ENCODE data around the gene BABAM2.

Gene BABAM2

DNA sequence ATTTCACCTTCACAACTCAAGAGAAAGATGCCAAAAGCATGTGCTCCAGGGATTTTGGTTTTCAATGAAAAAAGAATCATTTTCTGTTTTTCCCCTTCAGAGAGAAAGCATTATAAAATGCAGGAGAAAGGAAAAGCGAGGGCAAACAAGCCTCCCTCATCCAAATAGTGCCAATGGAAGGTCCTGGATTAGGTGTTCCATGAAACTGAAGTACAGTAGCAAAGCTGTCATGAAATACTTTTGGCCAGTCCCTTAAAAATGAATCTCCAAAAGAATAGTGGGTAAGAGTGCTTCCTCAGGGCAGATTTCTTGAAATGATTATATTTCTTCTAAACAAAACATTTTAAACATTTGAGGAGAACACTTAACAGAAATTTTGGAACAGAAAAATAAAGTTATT lies 320.0 kb downstream of the BABAM2 start:
- Histone ChIP-seq H3K27me3 (ENCODE audit: low read depth, low read length) (no peaks in the 10 kb centered on the region), H3K4me3 (ENCODE audit: low read depth in 1 of 2, low read length in 2 of 2) (no peak overlapping the region), H3K27ac (ENCODE audit: low read length) (no peak overlapping the region), H3K4me1 (ENCODE audit: control insufficient read depth in 1 of 2, insufficient read depth in 2 of 2, low read length in 2 of 2) (peaks cover 0 to 4% of the 10 kb centered on the region in 2 donors), H3K36me3 (ENCODE audit: control insufficient read depth in 1 of 2, insufficient read depth in 2 of 2, low read length in 2 of 2) (no peaks in the 10 kb centered on the region), H3K9me3 (ENCODE audit: control insufficient read depth in 1 of 2, low read length in 2 of 2) (no peaks in the 10 kb centered on the region)

DNA sequence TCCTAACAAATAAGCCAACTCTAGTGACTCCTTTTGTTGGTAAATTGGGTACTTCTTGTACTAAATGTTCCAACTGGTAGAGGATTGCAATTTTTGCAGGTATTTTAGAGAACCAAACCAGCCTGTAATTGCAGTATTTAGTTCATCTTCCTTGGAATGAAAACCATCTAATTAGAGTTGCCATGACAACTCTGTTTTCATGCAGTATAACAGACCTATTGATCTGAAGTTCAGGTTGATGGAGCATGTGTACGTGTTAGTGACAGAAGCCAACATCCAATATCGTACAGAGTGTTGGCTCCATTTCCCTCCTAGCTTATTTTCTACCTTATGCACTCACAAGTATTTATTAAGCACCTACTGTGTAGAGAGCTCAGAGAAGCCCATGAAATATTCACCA lies 325.8 kb downstream of the BABAM2 start:
- Histone ChIP-seq H3K36me3 (ENCODE audit: control insufficient read depth in 1 of 2, insufficient read depth in 2 of 2, low read length in 2 of 2) (no peaks in the 10 kb centered on the region), H3K27me3 (ENCODE audit: low read depth, low read length) (no peaks in the 10 kb centered on the region), H3K9me3 (ENCODE audit: control insufficient read depth in 1 of 2, low read length in 2 of 2) (no peaks in the 10 kb centered on the region), H3K27ac (ENCODE audit: low read length) (no peak overlapping the region), H3K4me3 (ENCODE audit: low read depth in 1 of 2, low read length in 2 of 2) (no peak overlapping the region), H3K4me1 (ENCODE audit: control insufficient read depth in 1 of 2, insufficient read depth in 2 of 2, low read length in 2 of 2) (no peaks in the 10 kb centered on the region)

DNA sequence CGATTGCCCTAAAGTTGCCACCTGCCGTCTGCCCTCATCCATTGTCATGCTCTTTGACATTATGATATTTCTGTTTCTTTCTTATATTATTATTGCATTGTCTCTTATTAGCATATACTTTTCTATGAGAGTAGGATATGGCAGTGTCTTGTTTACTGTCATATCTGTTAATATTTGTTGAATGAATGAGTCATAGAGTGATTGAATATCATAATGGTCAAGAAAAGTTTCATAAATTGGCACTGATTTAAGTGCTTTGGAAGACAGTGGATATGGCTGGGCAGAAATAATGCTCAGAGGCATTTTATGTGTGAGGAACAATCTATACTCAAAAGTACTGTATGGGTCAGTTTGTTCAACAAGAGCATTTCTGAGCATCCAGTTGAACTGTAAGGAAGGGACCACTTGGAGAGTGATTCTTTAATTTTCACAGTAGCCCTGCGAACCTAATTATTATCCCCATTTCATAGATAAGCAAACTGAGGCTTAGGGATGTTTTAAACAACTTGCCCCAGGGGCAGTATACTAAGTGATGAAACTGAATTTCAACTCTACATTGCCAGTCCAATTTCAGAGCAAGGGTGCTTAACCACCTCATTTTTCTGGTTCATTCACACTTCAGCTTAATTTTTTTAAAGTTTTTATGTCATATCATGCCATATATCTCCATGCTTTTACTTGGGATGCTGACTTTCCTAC lies 326.7 kb downstream of the BABAM2 start:
- Histone ChIP-seq H3K4me1 (ENCODE audit: control insufficient read depth in 1 of 2, insufficient read depth in 2 of 2, low read length in 2 of 2) (no peaks in the 10 kb centered on the region), H3K36me3 (ENCODE audit: control insufficient read depth in 1 of 2, insufficient read depth in 2 of 2, low read length in 2 of 2) (no peaks in the 10 kb centered on the region), H3K4me3 (ENCODE audit: low read depth in 1 of 2, low read length in 2 of 2) (no peak overlapping the region), H3K27me3 (ENCODE audit: low read depth, low read length) (no peaks in the 10 kb centered on the region), H3K27ac (ENCODE audit: low read length) (no peak overlapping the region), H3K9me3 (ENCODE audit: control insufficient read depth in 1 of 2, low read length in 2 of 2) (no peaks in the 10 kb centered on the region)

DNA sequence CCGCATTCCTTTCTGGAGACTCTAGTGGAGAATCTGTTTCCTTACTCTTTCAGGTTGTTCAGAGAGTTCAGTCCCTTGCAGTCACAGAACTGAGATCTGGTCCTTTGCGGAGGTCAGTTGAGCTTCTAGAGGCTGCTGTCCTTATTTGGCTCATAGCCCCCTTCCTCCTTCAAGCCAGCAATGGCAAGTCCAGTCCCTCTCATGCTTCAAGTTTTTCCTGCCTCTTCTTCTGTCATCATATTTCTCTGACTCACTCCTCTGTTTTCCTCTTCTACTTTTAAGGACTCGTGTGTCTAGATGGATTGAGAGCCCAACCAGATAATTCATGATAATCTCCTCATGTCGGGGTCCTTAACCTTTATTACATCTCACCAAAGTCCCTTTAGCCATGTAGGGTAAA lies 328.6 kb downstream of the BABAM2 start:
- H3K4me1 ChIP-seq (ENCODE audit: control insufficient read depth in 1 of 2, insufficient read depth in 2 of 2, low read length in 2 of 2), result no peaks in the 10 kb centered on the region
- no peaks in the 10 kb centered on the region for H3K9me3 ChIP-seq (ENCODE audit: control insufficient read depth in 1 of 2, low read length in 2 of 2)
- no peaks in the 10 kb centered on the region for H3K27me3 ChIP-seq (ENCODE audit: low read depth, low read length)

DNA sequence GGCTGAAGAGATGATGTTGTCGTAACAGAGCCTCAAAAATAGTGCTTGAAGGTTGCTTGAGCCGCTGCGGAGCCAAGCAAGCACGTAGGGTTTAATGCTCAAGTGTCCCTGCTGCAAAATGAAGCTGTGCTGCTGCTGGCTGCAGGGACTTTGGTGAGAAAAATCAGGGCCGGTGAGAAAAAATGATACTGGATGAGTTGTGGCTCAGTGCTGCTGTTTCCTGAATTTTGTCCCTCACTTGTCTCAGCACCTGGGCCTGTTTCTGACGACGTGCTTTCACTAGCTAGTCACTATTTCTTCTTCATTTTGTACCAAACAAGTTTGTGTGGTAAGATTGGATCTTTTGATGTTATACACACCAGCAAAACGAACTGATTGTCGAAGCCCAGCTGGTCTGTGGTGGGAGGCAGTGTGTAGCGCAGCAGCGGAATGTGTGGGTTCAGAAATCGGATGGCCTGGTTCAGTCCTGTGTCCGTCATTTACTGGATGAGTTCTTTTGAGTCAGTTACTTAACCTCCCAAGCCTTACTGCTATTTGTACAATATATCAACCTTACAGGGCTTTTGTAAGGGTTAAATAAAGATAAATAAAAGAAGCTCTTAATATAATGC lies 329.3 kb downstream of the BABAM2 start:
- Histone ChIP-seq H3K27ac (ENCODE audit: low read length) (no peak overlapping the region), H3K4me3 (ENCODE audit: low read depth in 1 of 2, low read length in 2 of 2) (no peak overlapping the region), H3K36me3 (ENCODE audit: control insufficient read depth in 1 of 2, insufficient read depth in 2 of 2, low read length in 2 of 2) (no peaks in the 10 kb centered on the region), H3K9me3 (ENCODE audit: control insufficient read depth in 1 of 2, low read length in 2 of 2) (no peaks in the 10 kb centered on the region), H3K27me3 (ENCODE audit: low read depth, low read length) (no peaks in the 10 kb centered on the region), H3K4me1 (ENCODE audit: control insufficient read depth in 1 of 2, insufficient read depth in 2 of 2, low read length in 2 of 2) (no peaks in the 10 kb centered on the region)

More for the DNA sequence above, 328.6 kb downstream of the BABAM2 start:
- Histone ChIP-seq H3K4me3 (ENCODE audit: low read depth in 1 of 2, low read length in 2 of 2) (no peak overlapping the region), H3K36me3 (ENCODE audit: control insufficient read depth in 1 of 2, insufficient read depth in 2 of 2, low read length in 2 of 2) (no peaks in the 10 kb centered on the region), H3K27ac (ENCODE audit: low read length) (no peak overlapping the region)

DNA sequence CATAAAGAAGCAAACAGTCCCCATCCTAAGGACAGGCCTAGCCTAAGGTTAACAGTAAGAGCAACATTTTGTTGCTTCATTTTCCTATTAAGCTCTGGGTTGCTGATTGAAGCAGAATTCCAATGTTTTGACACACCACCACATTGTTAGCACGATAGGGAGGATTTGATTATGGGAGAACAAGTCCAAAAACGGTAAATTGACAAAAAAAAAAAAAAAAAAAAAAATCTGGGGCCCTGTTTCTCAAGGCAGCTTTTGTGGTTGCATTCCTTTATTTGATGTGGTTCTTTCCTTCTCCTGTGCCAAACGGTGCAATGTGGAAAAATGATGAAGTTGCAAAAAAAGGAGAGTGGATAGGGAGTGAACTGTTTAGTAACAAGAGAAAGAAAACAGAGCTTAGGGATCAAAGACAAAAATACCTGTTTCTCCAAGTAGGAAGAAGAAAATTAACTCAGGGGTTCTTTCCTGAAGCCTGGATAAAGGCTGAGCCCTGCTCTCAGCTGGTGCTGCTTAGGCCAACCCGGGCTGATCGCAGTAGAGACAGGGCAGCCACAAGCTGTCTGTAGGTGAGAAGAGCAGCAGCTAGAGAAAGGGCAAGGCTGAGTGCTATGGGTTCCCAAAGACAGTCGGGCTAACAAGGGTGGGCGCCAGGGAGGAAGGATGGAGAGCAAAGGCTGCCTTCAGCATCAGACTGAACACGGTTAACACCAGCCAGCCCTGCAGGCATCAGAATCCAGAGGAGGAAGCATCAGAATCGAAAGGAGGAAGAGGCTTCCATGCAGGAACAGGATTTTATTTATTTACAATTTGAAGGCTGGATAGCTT lies 334.3 kb downstream of the BABAM2 start:
- Histone ChIP-seq H3K9me3 (ENCODE audit: control insufficient read depth in 1 of 2, low read length in 2 of 2) (no peaks in the 10 kb centered on the region), H3K4me1 (ENCODE audit: control insufficient read depth in 1 of 2, insufficient read depth in 2 of 2, low read length in 2 of 2) (no peaks in the 10 kb centered on the region), H3K36me3 (ENCODE audit: control insufficient read depth in 1 of 2, insufficient read depth in 2 of 2, low read length in 2 of 2) (no peaks in the 10 kb centered on the region), H3K4me3 (ENCODE audit: low read depth in 1 of 2, low read length in 2 of 2) (no peak overlapping the region), H3K27ac (ENCODE audit: low read length) (no peak overlapping the region), H3K27me3 (ENCODE audit: low read depth, low read length) (no peaks in the 10 kb centered on the region)

DNA sequence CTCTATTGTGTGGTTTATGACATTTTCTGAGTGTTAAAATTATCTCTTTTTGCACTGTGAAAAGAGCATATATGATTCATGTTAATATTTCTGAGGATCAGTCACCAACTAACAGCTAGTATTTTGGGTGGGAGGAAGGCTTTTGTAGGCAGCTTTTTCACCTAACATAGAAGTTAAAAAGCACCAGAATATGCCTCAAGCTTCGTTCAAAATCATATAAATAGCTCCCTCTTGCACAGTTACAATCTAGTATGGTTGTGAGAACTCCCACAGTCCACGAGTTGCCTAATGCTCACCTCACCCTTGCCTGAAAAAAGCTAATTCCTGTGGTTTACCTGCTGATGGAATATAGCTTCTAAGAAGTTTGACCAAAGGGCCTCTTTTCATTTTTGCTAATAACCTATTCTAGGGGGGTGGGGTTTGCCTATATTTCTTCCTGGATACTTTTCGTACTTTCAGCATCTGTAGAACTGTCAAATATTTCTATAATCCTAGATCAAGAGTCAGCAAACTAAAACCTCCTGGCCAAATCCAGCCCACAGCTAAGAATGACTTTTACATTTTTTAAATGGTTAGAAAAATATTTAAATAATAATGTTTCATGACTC lies 335.0 kb downstream of the BABAM2 start:
- no peaks in the 10 kb centered on the region for H3K4me1 ChIP-seq (ENCODE audit: control insufficient read depth in 1 of 2, insufficient read depth in 2 of 2, low read length in 2 of 2)
- no peak overlapping the region for H3K4me3 ChIP-seq (ENCODE audit: low read depth in 1 of 2, low read length in 2 of 2)
- H3K36me3 ChIP-seq (ENCODE audit: control insufficient read depth in 1 of 2, insufficient read depth in 2 of 2, low read length in 2 of 2), result no peaks in the 10 kb centered on the region
- H3K9me3 ChIP-seq (ENCODE audit: control insufficient read depth in 1 of 2, low read length in 2 of 2), result no peaks in the 10 kb centered on the region
- H3K27ac ChIP-seq (ENCODE audit: low read length), result no peak overlapping the region
- H3K27me3 ChIP-seq (ENCODE audit: low read depth, low read length), result no peaks in the 10 kb centered on the region

DNA sequence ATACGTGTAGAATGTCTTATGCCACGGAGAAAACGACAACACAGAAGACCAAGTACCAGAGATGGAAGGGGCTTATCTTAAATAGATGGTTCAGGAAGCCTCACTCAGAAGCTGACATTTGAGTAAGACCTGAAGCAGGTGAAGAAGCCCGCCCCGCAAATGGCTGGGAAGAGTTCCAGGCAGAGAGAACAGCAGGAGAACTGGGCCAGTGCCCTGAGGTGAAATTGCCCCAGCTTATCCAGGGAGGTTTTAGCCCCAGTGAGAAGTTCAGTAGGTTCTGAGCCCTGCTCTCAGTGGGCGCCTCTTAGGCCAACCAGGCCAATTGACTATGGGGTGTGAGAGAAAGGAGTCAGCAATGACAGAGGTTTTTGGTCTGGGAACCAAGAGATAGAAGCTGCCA lies 336.0 kb downstream of the BABAM2 start:
- H3K9me3 ChIP-seq (ENCODE audit: control insufficient read depth in 1 of 2, low read length in 2 of 2), result no peaks in the 10 kb centered on the region
- no peaks in the 10 kb centered on the region for H3K36me3 ChIP-seq (ENCODE audit: control insufficient read depth in 1 of 2, insufficient read depth in 2 of 2, low read length in 2 of 2)
- H3K4me3 ChIP-seq (ENCODE audit: low read depth in 1 of 2, low read length in 2 of 2), result no peak overlapping the region
- peaks cover 0 to 4% of the 10 kb centered on the region in 2 donors for H3K4me1 ChIP-seq (ENCODE audit: control insufficient read depth in 1 of 2, insufficient read depth in 2 of 2, low read length in 2 of 2)
- no peaks in the 10 kb centered on the region for H3K27me3 ChIP-seq (ENCODE audit: low read depth, low read length)
- H3K27ac ChIP-seq (ENCODE audit: low read length), result no peak overlapping the region

DNA sequence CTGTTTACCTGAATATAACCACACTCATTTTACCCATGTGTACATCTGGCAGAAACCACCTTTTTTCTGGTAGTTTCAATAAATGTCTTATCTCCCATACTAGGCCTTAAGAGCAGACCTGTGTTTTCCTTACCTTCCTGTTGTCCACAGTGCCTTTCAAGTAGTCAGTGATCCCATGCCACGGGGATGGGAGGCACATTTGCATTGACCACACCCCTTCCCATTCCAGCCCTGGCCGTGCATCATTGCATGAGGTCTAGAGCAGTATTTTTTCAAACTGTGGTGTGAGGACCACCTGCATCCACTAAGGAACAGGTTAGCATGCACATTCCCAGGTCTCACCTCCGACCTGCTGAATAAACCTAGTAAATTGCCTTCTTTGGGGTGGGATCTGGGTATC lies 337.0 kb downstream of the BABAM2 start:
- no peaks in the 10 kb centered on the region for H3K27me3 ChIP-seq (ENCODE audit: low read depth, low read length)
- H3K36me3 ChIP-seq (ENCODE audit: control insufficient read depth in 1 of 2, insufficient read depth in 2 of 2, low read length in 2 of 2), result no peaks in the 10 kb centered on the region
- no peak overlapping the region for H3K4me3 ChIP-seq (ENCODE audit: low read depth in 1 of 2, low read length in 2 of 2)
- H3K4me1 ChIP-seq (ENCODE audit: control insufficient read depth in 1 of 2, insufficient read depth in 2 of 2, low read length in 2 of 2), result peaks cover 0 to 4% of the 10 kb centered on the region in 2 donors
- H3K27ac ChIP-seq (ENCODE audit: low read length), result no peak overlapping the region
- no peaks in the 10 kb centered on the region for H3K9me3 ChIP-seq (ENCODE audit: control insufficient read depth in 1 of 2, low read length in 2 of 2)

DNA sequence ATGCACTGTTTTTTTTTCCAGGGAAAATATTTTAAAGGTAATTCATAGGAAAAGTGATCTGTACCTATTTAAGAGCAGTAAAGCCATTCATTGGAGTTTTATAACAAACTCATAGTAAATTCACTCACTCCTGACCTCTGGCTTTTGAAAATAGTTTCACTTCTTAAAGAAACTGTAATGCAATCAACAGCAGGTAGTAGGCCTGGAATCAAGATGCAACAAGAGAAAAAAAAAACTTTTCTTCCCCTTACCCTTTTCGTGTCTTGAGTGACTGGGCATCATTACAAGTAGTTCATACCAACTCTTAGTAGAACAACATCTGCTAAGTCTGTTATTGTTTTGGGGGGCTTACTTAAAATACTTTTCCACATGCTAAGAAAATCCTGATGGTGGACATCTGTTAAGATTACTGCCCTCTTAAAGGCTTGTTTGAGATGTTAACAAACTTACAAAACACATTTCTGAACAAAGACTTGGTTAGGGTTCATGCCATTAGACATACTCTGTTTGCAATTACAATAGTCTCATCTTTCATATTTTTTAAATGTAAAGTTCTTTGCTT lies 338.0 kb downstream of the BABAM2 start:
- Histone ChIP-seq H3K36me3 (ENCODE audit: control insufficient read depth in 1 of 2, insufficient read depth in 2 of 2, low read length in 2 of 2) (no peaks in the 10 kb centered on the region), H3K4me3 (ENCODE audit: low read depth in 1 of 2, low read length in 2 of 2) (no peak overlapping the region), H3K27me3 (ENCODE audit: low read depth, low read length) (no peaks in the 10 kb centered on the region), H3K27ac (ENCODE audit: low read length) (no peak overlapping the region), H3K9me3 (ENCODE audit: control insufficient read depth in 1 of 2, low read length in 2 of 2) (no peaks in the 10 kb centered on the region), H3K4me1 (ENCODE audit: control insufficient read depth in 1 of 2, insufficient read depth in 2 of 2, low read length in 2 of 2) (peaks cover 0 to 4% of the 10 kb centered on the region in 2 donors)

DNA sequence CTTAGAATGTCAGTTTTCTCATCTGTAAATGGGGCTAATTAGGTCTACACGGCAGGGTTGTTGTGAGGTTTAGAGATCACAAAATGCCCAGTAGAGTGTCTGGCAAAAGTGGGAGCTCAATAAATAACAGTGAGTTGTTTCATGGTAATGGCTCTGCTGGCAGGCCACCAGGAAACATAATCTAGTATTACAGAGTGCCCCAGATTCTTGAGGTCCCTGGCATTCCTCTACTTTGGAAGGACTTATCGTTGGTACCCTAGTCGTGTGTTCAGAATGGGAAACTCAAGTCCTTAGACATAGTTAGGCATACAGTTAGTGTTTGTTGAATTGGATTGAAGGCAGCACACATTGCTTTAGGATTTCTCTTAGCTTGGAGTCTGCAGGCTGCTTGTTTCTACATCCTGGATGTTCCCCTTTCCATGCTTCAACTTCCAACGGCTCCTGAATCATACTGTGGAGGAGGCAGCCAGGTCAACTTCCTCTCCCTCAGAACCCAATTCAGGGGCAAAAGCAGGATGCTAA lies 340.6 kb downstream of the BABAM2 start:
- H3K9me3 ChIP-seq (ENCODE audit: control insufficient read depth in 1 of 2, low read length in 2 of 2), result no peaks in the 10 kb centered on the region
- H3K27me3 ChIP-seq (ENCODE audit: low read depth, low read length), result no peaks in the 10 kb centered on the region
- H3K4me3 ChIP-seq (ENCODE audit: low read depth in 1 of 2, low read length in 2 of 2), result no peak overlapping the region
- H3K36me3 ChIP-seq (ENCODE audit: control insufficient read depth in 1 of 2, insufficient read depth in 2 of 2, low read length in 2 of 2), result no peaks in the 10 kb centered on the region
- peaks cover 0 to 4% of the 10 kb centered on the region in 2 donors for H3K4me1 ChIP-seq (ENCODE audit: control insufficient read depth in 1 of 2, insufficient read depth in 2 of 2, low read length in 2 of 2)
- H3K27ac ChIP-seq (ENCODE audit: low read length), result no peak overlapping the region

Measured in muscle layer of duodenum (tissue), 2 donors.